CD4-positive, alpha-beta T cell treated with Interleukin-2 at 100 ng/mL for 4 hours (primary cell): Measurements from ENCODE around the gene MAFG.

ENCODE experiments used
- DNase-seq: peaks from one replicate; pipeline ENCODE4 v3.0.0-alpha.2; 2020; ENCODE audit warnings: low spot score

MAFG gene

GRCh38 chr17:81927653-81928543 is at the start of gene MAFG:
Gene MAFG (minus strand): TSS chr17:81927735. CDS start chr17:81923185, 4,550 bp downstream.
- DNase-seq, result peak; percentile 89

- peak; percentile 7 for DNase-seq
Measured at GRCh38 chr17:81976332-81977210, 49.0 kb upstream of the MAFG start.

DNA sequence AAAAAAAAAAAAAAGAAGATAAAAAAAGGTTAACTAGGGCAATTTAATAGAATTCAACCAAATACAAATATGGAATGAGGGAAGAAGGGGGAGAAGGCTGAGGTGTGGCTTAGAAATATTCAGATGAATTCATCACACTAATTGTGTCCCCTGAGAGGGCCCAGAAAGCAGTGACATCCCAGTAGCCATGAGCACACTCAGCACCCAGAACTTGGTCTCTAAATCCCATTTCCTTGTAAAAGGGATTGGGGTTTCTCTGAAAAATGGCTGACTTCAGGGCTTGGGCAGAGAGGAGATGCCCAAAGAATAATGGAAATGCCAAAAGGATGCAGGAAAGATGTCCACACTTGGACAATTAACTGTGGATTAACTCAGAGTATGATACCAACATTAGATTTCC is 45.9 kb upstream of the MAFG start:
- DNase-seq, result no peak

DNA sequence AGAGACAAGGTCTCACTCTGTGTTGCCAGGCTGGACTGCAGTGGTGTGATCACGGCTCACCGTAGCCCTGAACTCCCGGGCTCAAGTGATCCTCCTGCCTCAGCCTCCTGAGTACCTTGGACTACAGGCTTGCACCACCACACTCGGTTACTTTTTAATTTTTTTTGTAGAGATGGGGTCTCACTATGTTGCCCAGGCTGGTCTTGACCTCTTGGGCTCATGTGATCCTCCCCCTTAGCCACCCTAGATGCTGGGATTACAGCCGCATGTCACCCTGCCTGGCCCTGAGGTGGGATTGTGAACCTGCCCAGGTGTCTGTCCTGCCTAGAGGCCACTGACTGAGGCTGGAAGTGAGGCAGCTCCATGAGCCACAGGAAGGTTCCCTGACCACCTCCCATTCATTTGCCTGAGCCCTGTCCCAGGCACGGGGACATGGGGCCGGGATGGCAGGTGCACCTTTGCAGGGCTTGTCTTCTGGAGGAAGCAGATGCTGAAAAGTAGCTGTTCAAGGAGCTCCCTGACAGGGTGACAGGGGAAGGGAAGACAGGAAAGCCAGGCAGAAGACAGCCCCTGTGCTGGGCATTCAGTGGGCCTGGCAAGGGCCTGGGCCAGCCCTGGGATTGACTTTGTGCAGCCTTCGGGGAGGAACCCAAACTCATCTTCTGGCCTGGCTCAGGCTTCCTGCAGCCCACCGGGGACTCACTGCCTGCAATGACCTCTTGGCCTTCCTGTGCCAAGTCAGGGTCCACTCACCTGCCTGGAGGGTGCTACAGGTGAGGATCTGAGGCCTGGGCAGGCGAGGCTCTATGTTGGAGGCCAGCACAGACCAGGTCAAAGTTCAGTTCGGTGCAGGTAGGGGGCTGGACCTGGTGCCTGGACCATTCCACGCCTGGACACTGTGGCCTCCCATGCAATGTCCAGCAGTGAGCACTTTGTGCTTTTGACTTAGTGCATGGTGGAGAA is 41.6 kb upstream of the MAFG start:
- no peak for DNase-seq

DNA sequence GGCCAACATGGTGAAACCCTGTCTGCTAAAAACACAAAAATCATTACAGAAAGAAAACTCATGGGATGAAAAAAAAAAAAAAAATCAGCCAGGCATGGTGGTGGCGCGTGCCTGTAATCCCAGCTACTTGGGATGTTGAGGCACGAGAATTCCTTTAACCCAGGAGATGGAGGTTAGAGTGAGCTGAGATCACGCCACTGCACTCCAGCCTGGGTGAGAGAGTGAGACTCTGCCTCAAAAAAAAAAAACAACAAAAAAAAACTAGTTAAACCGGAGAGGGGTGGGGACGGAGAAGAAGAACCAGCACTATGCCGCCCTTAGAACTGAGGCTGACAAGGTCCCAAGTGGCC is 40.8 kb upstream of the MAFG start:
- no peak for DNase-seq

DNA sequence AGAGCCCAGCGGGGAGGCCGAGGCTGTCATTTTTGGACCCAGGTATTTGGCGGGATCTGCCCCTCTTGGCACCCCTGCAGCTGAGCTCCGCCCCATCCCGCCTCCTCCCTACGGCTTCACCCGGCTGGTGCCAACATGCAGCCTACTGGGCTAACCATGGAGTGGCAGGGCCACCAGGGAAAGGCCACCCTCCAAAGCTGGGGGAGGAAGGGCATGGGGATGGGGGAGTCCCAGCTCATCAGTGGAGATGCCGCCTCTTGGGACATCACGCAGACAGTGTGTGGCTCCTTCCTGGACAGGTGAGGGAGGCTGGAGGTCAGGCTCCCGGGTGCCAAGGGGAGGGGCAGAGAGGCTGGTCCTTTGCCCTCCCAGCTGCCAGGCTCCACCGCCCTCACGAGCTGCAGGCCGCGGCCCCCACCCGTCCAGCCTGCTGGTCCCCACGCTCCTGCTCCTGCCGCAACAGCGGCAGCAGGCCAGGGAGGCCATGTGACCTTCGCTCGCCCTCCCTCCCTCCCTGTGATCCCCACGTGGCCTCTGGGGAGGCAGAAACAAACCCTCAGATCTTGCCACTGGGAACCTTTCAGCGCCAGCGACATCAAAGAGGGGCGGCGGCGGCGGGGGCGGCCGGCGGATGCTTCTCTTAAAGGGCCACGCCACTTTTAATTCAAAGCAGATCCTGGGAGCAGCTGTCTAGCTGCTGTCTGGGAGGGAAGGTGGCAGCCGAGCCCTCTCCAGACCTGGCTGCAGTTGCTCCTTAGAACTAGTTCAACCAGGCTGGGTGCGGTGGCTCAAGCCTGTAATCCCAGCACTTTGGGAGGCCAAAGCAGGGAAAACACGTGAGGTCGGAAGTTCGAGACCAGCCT is 40.2 kb upstream of the MAFG start:
- DNase-seq, result peak; percentile 89

DNA sequence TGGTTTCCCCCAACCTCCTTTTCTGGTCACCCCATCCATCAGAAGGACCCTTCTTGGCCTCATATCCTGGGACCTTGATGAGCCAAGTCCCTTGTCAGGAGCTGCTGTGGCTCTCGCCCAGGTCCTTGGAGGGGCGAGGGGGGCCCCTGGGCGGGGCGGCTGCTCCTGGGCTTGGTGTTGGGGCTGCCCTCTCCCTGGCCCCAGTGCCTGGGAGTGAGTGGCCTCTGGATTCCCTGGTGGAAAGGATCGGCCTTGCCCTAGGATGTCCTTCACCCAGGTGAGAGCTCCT is 39.7 kb upstream of the MAFG start:
- no peak for DNase-seq

DNA sequence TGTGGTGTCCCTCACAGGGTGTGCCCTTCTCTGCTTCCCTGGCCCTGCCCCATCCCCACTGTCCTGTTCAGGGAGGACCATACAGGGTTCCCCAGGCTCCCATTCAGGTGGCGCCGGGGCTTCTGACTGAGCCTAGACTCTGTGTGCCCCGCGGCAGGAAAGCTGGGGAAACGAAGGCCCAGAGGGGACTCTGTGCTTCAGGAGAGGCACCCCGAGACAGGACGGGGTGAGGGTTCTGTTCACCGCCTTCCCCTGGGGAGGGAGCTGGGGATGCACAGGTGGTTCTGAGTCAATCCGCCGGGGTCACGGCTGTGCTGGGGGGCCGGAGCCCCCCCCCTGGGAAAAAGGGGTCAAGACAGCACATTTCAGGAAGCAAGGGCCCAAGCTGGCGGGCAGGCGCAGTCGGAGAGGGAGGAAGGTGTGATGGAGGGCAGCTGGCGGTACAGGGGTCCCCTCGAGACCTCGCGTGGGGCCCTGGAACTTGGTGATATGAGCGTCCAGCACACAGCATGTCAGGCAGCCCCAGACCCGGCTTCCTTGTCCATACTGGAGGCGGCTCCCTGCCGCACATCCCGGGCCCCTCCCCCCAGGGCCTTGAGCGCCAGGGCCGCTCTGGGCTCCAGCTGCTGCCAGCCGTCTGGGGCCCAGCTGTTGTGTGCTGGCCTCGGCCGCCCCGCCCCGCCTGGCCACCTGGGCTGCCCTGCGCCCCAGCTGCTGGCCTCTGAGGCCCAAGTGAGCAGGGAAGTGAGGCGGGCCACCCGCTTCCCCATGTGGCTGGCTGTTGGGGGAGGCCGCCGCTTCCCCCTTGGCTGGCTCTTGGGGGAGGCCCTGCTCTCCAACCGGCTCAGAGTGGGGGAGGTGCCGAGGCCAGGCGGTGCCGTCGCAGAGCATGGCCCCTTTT is 39.1 kb upstream of the MAFG start:
- DNase-seq, result no peak

GRCh38 chr17:81964081-81964849 is 36.7 kb upstream of the MAFG start:
- DNase-seq, result no peak

- no peak for DNase-seq
Measured at GRCh38 chr17:81962499-81963441, 35.2 kb upstream of the MAFG start.

DNA sequence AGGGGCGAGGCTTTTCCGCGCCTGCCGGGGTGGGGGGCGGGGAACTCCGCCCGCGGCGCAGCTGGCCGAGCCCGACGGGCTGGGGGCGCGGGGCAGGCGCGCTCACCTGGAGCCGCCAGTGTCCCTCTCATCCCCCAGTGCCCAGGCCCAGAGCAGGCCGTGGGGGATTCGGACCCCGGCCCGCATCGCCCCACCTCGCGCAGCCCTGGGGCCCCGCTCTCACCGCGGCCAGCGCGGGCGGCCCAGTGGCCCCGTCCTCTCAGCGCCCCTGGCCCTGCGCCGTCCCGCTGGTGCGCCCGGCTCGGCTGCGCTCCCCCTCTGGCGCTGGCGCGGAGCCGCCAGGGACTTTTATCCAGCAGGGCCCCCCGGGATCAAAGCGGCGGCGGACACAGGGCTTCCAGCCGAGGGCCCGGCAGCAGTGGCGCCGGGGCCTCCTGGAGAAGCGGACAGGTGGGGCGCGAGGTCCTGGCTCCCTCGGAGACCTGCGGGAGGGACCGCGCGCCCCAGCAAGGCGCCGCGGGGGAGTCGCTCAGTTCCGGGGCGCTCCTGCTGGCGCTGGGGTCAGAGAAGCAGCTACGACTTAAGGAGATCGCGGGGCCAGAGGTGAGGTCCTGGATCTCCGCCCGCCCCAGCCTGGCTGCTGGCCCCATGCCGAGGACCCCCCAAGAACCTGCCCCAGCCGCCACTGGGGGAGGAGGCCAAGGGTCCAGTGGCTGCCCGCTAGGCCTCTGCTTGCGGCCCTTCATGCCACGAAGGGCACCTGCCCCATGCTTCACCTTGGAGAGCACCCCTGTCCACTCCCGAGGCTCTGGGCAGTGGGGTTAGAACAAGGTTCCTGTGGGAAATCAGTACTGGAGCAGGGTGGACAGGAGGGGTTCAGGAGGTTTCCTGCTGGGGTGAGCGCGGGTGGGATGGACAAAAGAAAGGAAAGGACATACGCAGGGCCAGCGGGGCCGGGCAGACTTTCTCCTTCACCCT is 34.3 kb upstream of the MAFG start:
- DNase-seq, result no peak

- DNase-seq, result no peak
Measured at GRCh38 chr17:81961087-81961511, 33.6 kb upstream of the MAFG start, which contains the start of gene NOTUM. Gene NOTUM (minus strand): TSS chr17:81961187. CDS start chr17:81960909, 278 bp downstream.

- no peak for DNase-seq
Measured at GRCh38 chr17:81960130-81960958, 32.8 kb upstream of the MAFG start.

DNA sequence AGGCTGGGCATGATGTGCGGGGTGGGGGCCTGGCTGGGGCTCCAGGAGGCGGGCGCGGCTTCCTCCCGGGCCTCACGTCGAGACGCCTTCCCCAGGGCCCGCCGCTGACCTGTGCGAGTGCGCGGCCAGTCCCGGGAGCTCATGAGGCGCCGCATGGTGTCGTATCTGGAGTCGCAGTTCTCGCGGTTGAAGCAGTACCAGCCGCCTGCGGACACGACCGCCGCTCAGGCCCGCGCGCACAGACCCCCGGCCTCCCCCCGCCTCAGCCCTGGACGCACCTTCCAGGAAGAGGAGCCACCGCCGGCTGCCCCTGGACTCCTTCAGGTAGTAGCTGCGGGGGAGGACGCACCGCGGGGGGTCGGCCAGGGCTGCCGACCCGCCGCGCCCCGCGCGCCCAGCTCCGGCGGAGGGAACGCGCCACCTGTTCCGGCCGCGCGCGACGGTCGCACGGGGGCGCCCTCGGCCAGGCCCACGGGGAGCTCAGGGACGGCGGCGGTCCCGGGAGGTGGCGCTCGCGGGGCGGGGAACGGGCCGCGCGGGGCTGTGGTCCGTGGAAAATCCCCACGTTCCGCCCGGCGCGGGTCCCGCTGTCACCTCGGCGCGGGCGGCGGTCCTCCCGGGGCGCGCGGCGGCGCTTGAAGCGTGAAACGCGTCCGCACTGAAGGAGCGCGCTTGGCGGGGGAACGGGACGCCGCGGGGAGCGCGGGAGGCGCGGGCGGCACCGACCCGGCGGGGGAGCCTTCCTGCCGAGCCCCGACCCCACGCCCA is 32.0 kb upstream of the MAFG start:
- DNase-seq, result peak; percentile 80
